Uterus (tissue), 4 donors: Measurements from ENCODE around the gene PKD1L1. TPM values are rescaled to one million over a fixed set of nuclear protein-coding genes. Genes with fewer than 3 reads are reported as not detected.
"Not testable (repeated sequence)": the region's sequence is repeated elsewhere in the genome, so short reads cannot be mapped to it uniquely, and the experiment has no call there.

Experiments
- DNase-seq, 2 donors: peaks; one replicate each; pipeline ENCODE4 v3.0.0-alpha.2; 2019 to 2020
- H3K27ac ChIP-seq, 2 donors: fragments of 200-600 bp; sonication (generic); 1 replicate in 1 of 2; 2 replicates in 1 of 2; pipeline ENCODE4 v1.5.1; 2016 to 2018
- H3K27me3 ChIP-seq, 2 donors: fragments of 200-600 bp; sonication (generic); one replicate each; pipeline ENCODE4 v1.5.1; 2018 to 2019; ENCODE audit warnings: control low read depth in 1 of 2
- H3K36me3 ChIP-seq, 2 donors: fragments of 200-600 bp; sonication (generic); one replicate each; pipeline ENCODE4 v1.5.1; 2019; ENCODE audit warnings: control low read depth in 1 of 2
- H3K4me1 ChIP-seq, 2 donors: fragments of 200-600 bp; sonication (generic); one replicate each; pipeline ENCODE4 v1.5.1; 2018 to 2019; ENCODE audit warnings: control low read depth in 1 of 2
- H3K4me3 ChIP-seq, 2 donors: fragments of 200-600 bp; sonication (generic); 1 replicate in 1 of 2; 2 replicates in 1 of 2; pipeline ENCODE4 v1.5.1; 2018 to 2019; ENCODE audit warnings: mild to moderate bottlenecking in 1 of 2
- H3K9me3 ChIP-seq, 2 donors: fragments of 200-600 bp; sonication (generic); one replicate each; pipeline ENCODE4 v1.5.1; 2019; ENCODE audit warnings: control low read depth in 1 of 2
- POLR2A ChIP-seq, 2 donors: fragments of 450-650 bp; IDR thresholded peaks; one replicate each; pipeline ENCODE4 v1.6.1; 2016; ENCODE audit warnings: antibody characterized with exemption in 2 of 2, mild to moderate bottlenecking in 1 of 2, moderate library complexity in 1 of 2
- intact Hi-C: fragments of 100-400 bp; cut with DNase I; formaldehyde crosslinking; loops from one replicate; pipeline ENCODE4 v1.15.1; 2023; ENCODE audit warnings: low total_unique reads
- total RNA-seq, 4 donors: library from RNA; depleted of rRNA in 3 of 4; stranded (reverse); fragments of >200 nt in 3 of 4; gene quantifications; one replicate each; pipeline versions ENCODE4 v1.1.0 to v1.2.4, GENCODE V29; 2014 to 2023
- TF ChIP-seq, protein P1 (sequence below), 4 experiments: fragments of 200-600 bp in 2 of 4; fragments of 450-650 bp in 2 of 4; sonication (generic) in 2 of 4; IDR thresholded peaks; one replicate each; pipeline ENCODE4 v1.5.1; 2016 to 2019; ENCODE audit warnings: antibody characterized with exemption in 4 of 4, mild to moderate bottlenecking in 2 of 4, moderate library complexity in 1 of 4
- donor health status: DM: yes; HTN: yes; CAD: no.

The PKD1L1 gene
- total RNA-seq, 4 donors from 2014 or later = under 0.01 to 3.8 (median 0.74) TPM

GRCh38 chr7:47795631-47796030 lies 152.6 kb downstream of the PKD1L1 start:
- TF ChIP-seq, protein P1, sequence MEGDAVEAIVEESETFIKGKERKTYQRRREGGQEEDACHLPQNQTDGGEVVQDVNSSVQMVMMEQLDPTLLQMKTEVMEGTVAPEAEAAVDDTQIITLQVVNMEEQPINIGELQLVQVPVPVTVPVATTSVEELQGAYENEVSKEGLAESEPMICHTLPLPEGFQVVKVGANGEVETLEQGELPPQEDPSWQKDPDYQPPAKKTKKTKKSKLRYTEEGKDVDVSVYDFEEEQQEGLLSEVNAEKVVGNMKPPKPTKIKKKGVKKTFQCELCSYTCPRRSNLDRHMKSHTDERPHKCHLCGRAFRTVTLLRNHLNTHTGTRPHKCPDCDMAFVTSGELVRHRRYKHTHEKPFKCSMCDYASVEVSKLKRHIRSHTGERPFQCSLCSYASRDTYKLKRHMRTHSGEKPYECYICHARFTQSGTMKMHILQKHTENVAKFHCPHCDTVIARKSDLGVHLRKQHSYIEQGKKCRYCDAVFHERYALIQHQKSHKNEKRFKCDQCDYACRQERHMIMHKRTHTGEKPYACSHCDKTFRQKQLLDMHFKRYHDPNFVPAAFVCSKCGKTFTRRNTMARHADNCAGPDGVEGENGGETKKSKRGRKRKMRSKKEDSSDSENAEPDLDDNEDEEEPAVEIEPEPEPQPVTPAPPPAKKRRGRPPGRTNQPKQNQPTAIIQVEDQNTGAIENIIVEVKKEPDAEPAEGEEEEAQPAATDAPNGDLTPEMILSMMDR (IDR thresholded peaks at IDR 0.05) = no peak
- TF ChIP-seq POLR2A (IDR thresholded peaks at IDR 0.05) = no peak
- Histone ChIP-seq H3K4me3 (no peak overlapping the region), H3K9me3 (no peaks in the 10 kb centered on the region), H3K36me3 (no peaks in the 10 kb centered on the region), H3K27ac (no peak overlapping the region), H3K4me1 (no peaks in the 10 kb centered on the region), H3K27me3 (no peaks in the 10 kb centered on the region)
- intact Hi-C loops = no loop called here
- DNase-seq = no peak

- H3K36me3 ChIP-seq, H3K4me3 ChIP-seq, DNase-seq, intact Hi-C loops, H3K4me1 ChIP-seq, H3K27me3 ChIP-seq, H3K9me3 ChIP-seq, H3K27ac ChIP-seq: not testable (repeated sequence)
These were observed 153.1 kb downstream of the PKD1L1 start for GRCh38 chr7:47795126-47795525.

DNA sequence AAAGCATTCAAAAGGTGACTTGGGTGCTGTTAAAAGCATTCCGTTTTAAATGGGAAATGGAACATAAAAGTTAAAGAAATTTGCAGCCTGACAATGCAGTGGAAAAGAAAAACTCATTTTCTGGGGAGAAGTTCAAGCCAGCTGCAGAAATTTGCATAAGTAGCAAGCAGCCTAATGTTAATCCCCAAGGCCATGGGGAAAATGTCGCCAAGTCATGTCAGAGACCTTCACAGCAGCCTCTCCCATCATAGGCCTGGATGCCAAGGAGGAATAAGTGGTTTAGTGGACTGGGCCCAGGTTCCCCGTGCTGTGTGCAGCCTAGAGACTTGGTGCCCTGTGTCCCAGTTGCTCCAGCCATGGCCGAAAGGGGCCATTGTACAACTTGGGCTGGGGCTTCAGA lies 154.2 kb downstream of the PKD1L1 start:
- TF ChIP-seq, protein P1 (IDR thresholded peaks at IDR 0.05) = no peak
- no peak for TF ChIP-seq POLR2A (IDR thresholded peaks at IDR 0.05)
- Histone ChIP-seq H3K27ac (no peak overlapping the region), H3K27me3 (no peaks in the 10 kb centered on the region), H3K4me1 (no peaks in the 10 kb centered on the region), H3K9me3 (no peaks in the 10 kb centered on the region), H3K36me3 (no peaks in the 10 kb centered on the region), H3K4me3 (no peak overlapping the region)
- no peak for DNase-seq
- intact Hi-C loops = no loop called here

- H3K9me3 ChIP-seq, H3K4me1 ChIP-seq, intact Hi-C loops, DNase-seq, H3K36me3 ChIP-seq, H3K27ac ChIP-seq, H3K4me3 ChIP-seq, H3K27me3 ChIP-seq: not testable (repeated sequence)
These were observed 155.1 kb downstream of the PKD1L1 start for GRCh38 chr7:47793186-47793585.

DNA sequence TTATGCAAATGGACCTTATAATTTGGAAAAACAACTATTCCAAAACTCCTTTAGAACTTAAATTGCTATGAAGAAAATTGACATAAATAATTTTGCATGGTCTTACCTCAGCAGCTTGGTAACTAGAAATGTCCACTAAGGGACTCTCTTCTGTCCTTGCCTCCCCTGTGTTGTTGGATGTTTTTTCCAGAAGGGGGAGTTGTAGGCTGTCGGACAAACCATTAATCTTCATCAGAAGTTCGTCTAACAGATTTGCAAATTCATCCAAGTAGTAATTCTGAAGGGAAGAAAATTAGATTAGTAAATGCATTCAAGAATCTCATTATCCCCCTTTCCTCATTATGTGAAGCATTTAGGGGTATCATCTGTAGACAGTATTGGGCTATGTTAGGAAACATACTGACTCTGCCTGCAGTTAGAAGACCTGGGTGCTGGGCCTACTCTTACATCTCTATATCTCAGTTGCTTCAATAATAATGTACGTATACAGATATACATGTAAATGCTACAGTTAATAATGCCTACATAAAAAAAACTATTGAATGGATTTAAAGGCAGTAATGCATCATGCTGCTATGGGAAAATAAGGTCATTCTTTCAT lies 155.6 kb downstream of the PKD1L1 start:
- Histone ChIP-seq H3K9me3 (no peaks in the 10 kb centered on the region), H3K4me3 (no peak overlapping the region), H3K4me1 (no peaks in the 10 kb centered on the region), H3K36me3 (no peaks in the 10 kb centered on the region), H3K27ac (no peak overlapping the region), H3K27me3 (no peaks in the 10 kb centered on the region)
- TF ChIP-seq, protein P1 (IDR thresholded peaks at IDR 0.05) = no peak
- TF ChIP-seq POLR2A (IDR thresholded peaks at IDR 0.05) = no peak
- no peak for DNase-seq
- intact Hi-C loops = no loop called here

DNA sequence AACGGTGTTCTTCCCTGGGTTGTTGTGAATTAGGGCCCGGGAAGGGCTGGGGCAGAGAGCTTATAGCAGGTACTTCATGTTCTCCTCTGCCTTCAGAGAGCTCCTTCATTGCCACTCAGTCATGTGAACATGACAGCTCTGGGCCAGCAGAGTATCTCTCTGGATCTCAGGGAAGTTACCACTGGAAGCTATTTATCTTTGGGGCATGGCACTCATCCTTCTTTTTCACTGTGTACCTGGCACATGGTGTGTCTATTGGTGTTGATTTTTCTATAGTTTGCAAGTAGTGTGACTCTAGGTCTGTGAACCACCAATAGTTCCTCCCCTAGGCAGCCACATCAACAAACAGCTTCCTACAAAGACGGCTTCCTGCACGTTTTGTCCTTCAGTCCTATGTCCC lies 156.6 kb downstream of the PKD1L1 start:
- Histone ChIP-seq H3K36me3 (no peaks in the 10 kb centered on the region), H3K27me3 (no peaks in the 10 kb centered on the region), H3K27ac (no peak overlapping the region), H3K9me3 (no peaks in the 10 kb centered on the region), H3K4me3 (no peak overlapping the region), H3K4me1 (no peaks in the 10 kb centered on the region)
- DNase-seq = no peak
- intact Hi-C loops = no loop called here
- TF ChIP-seq, protein P1 (IDR thresholded peaks at IDR 0.05) = no peak
- no peak for TF ChIP-seq POLR2A (IDR thresholded peaks at IDR 0.05)
